ENCODE data around the gene APLP2. TPM values are rescaled to one million over a fixed set of nuclear protein-coding genes. Genes with fewer than 3 reads are reported as not detected.

APLP2 gene
- total and polyA plus RNA-seq, 2 donors (not counting 1 experiment from before 2014, with no cell fraction given) = 409 to 508 TPM

DNA sequence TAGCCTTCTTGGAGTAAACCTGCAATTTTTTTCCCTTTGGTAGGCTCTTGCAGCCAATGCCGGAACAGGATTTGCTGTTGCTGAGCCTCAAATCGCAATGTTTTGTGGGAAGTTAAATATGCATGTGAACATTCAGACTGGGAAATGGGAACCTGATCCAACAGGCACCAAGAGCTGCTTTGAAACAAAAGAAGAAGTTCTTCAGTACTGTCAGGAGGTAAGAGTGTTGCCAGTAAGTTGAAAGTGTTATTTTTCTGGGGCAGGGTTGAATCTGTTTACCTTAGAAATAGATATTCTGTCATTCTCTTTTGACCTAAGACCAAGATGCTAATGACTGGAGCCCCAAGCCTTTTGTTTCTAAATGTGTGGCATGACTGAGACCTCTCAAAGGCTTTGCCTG lies 39.7 kb downstream of the APLP2 start:
- Histone ChIP-seq H3K4me1 (ENCODE audit: control insufficient read depth, extremely low read depth, insufficient read depth, low read length) (no peaks in the 10 kb centered on the region), H2AFZ (ENCODE audit: low read length) (no peak overlapping the region), H3K27ac (ENCODE audit: insufficient read depth, low read length) (no peak overlapping the region), H3K9ac (ENCODE audit: insufficient read depth, low read length) (no peak overlapping the region), H3K9me3 (ENCODE audit: control insufficient read depth, insufficient read depth, low read depth, low read length) (no peaks in the 10 kb centered on the region), H3K36me3 (ENCODE audit: control insufficient read depth, insufficient read depth, low read length) (peaks cover 4% of the 10 kb centered on the region), H3K79me2 (ENCODE audit: control insufficient read depth, insufficient read depth, low read length) (peaks cover 11% of the 10 kb centered on the region), H3K4me3 (replicated peaks in 1 of 4; ENCODE audit: control extremely low read depth in 1 of 4, insufficient read depth in 1 of 4, low read depth in 3 of 4, low read length in 4 of 4) (no peak overlapping the region), H3K27me3 (ENCODE audit: control insufficient read depth, insufficient read depth, low read length) (no peaks in the 10 kb centered on the region), H4K20me1 (ENCODE audit: control insufficient read depth, extremely low read depth, insufficient read depth, low read length) (peaks cover 8% of the 10 kb centered on the region), H3K4me2 (ENCODE audit: extremely low read depth, insufficient read depth, low read length) (no peak overlapping the region)
- no peak for DNase-seq (ENCODE audit: low read depth in 2 of 2)
- no peak for TF ChIP-seq EZH2 (IDR thresholded peaks at IDR 0.05; ENCODE audit: low read length, missing control alignments)

DNA sequence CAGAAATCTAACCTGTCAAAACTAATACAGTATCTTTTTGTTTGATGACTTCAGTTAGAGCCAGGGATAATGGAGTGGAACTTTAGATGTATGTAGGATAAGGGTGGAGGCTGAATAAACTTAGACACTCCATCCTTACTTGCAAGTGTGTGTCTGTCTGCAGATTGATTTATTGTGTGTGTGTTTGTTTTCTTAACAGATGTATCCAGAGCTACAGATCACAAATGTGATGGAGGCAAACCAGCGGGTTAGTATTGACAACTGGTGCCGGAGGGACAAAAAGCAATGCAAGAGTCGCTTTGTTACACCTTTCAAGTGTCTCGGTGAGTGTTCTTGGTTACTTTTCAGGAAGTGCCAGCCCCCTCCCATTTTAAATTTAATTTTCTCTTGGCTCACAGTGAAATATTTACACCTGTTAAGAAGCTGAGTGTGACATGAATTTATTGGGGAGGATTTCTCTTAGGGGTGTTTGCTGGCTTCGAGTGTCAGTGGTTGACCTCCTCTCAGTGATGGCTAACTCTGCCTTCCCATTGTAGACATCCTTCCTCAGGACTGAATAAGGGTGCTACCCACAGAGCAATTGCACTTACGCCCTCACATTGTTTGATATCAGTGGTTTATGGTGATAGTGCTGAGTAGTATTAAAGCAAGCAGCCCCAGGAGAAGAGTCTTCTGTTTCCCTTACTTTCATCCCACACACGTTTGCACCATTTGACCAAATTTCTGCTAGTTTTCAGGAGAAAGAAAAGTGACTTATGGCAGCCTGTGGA lies 40.8 kb downstream of the APLP2 start:
- DNase-seq (ENCODE audit: low read depth in 2 of 2) = no peak
- Histone ChIP-seq H3K27ac (ENCODE audit: insufficient read depth, low read length) (no peak overlapping the region), H3K9me3 (ENCODE audit: control insufficient read depth, insufficient read depth, low read depth, low read length) (no peaks in the 10 kb centered on the region), H2AFZ (ENCODE audit: low read length) (no peak overlapping the region), H3K4me2 (ENCODE audit: extremely low read depth, insufficient read depth, low read length) (no peak overlapping the region), H3K4me3 (replicated peaks in 1 of 4; ENCODE audit: control extremely low read depth in 1 of 4, insufficient read depth in 1 of 4, low read depth in 3 of 4, low read length in 4 of 4) (no peak overlapping the region), H3K4me1 (ENCODE audit: control insufficient read depth, extremely low read depth, insufficient read depth, low read length) (no peaks in the 10 kb centered on the region), H3K27me3 (ENCODE audit: control insufficient read depth, insufficient read depth, low read length) (no peaks in the 10 kb centered on the region), H3K36me3 (ENCODE audit: control insufficient read depth, insufficient read depth, low read length) (peaks cover 4% of the 10 kb centered on the region), H3K79me2 (ENCODE audit: control insufficient read depth, insufficient read depth, low read length) (peaks cover 7% of the 10 kb centered on the region), H3K9ac (ENCODE audit: insufficient read depth, low read length) (no peak overlapping the region), H4K20me1 (ENCODE audit: control insufficient read depth, extremely low read depth, insufficient read depth, low read length) (peaks cover 7% of the 10 kb centered on the region)
- TF ChIP-seq, protein P1, sequence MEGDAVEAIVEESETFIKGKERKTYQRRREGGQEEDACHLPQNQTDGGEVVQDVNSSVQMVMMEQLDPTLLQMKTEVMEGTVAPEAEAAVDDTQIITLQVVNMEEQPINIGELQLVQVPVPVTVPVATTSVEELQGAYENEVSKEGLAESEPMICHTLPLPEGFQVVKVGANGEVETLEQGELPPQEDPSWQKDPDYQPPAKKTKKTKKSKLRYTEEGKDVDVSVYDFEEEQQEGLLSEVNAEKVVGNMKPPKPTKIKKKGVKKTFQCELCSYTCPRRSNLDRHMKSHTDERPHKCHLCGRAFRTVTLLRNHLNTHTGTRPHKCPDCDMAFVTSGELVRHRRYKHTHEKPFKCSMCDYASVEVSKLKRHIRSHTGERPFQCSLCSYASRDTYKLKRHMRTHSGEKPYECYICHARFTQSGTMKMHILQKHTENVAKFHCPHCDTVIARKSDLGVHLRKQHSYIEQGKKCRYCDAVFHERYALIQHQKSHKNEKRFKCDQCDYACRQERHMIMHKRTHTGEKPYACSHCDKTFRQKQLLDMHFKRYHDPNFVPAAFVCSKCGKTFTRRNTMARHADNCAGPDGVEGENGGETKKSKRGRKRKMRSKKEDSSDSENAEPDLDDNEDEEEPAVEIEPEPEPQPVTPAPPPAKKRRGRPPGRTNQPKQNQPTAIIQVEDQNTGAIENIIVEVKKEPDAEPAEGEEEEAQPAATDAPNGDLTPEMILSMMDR (conservative IDR thresholded peaks at IDR 0.05 in 1 of 2, IDR thresholded peaks at IDR 0.05 in 1 of 2; ENCODE audit: low read depth in 1 of 2, low read length in 2 of 2) = no peak
- no peak for TF ChIP-seq EZH2 (IDR thresholded peaks at IDR 0.05; ENCODE audit: low read length, missing control alignments)

DNA sequence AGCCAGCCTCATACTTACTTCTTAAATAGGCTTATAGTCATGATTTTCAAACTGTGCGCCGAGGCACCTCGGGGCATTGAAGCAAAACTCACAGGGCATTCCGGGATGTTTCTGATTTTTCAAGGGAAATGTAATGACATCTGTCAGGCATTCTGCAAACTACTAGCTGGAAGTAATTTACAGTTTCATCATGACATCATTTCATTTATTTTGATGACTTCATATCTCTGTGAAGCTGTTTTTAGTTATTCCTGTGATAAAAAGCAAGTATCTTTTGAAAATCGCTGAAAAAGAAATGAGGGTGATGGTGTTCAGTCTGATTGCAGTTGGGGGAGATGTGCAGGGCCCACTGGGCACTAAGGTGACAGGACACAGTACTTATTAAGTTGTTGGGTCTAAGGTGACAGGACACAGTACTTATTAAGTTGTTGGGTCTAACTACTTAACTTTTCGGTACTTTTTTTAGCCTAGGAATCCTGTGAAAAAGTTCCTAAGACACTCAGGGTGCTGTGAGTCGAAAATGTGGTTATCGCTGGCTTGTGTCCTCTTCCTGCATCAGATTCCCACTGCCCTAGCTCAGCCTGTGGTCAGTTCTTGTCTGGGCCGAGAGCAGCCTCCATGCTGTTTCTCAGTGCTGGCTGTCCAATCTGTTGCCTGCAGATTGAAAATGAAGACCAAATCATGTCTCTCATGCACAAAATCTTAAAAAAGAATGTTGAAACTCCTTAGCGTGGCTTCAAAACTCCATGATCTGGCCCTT lies 42.6 kb downstream of the APLP2 start:
- H3K27ac ChIP-seq (ENCODE audit: insufficient read depth, low read length) = no peak overlapping the region
- no peaks in the 10 kb centered on the region for H3K27me3 ChIP-seq (ENCODE audit: control insufficient read depth, insufficient read depth, low read length)
- H3K9ac ChIP-seq (ENCODE audit: insufficient read depth, low read length) = no peak overlapping the region
- H2AFZ ChIP-seq (ENCODE audit: low read length) = no peak overlapping the region
- H3K79me2 ChIP-seq (ENCODE audit: control insufficient read depth, insufficient read depth, low read length) = peaks cover 3% of the 10 kb centered on the region
- DNase-seq (ENCODE audit: low read depth in 2 of 2) = peak in 1 of 2 donors; percentile 61
- TF ChIP-seq EZH2 (IDR thresholded peaks at IDR 0.05; ENCODE audit: low read length, missing control alignments) = no peak
- TF ChIP-seq, protein P1 (conservative IDR thresholded peaks at IDR 0.05 in 1 of 2, IDR thresholded peaks at IDR 0.05 in 1 of 2; ENCODE audit: low read depth in 1 of 2, low read length in 2 of 2) = no peak
- no peaks in the 10 kb centered on the region for H3K4me1 ChIP-seq (ENCODE audit: control insufficient read depth, extremely low read depth, insufficient read depth, low read length)
- no peaks in the 10 kb centered on the region for H3K9me3 ChIP-seq (ENCODE audit: control insufficient read depth, insufficient read depth, low read depth, low read length)
- no peak overlapping the region for H3K4me3 ChIP-seq (replicated peaks in 1 of 4; ENCODE audit: control extremely low read depth in 1 of 4, insufficient read depth in 1 of 4, low read depth in 3 of 4, low read length in 4 of 4)
- H3K36me3 ChIP-seq (ENCODE audit: control insufficient read depth, insufficient read depth, low read length) = peaks cover 4% of the 10 kb centered on the region
- H3K4me2 ChIP-seq (ENCODE audit: extremely low read depth, insufficient read depth, low read length) = no peak overlapping the region
- peaks cover 3% of the 10 kb centered on the region for H4K20me1 ChIP-seq (ENCODE audit: control insufficient read depth, extremely low read depth, insufficient read depth, low read length)
